ENCODE data around the gene TRPC4AP. TPM values are rescaled to one million over a fixed set of nuclear protein-coding genes. Genes with fewer than 3 reads are reported as not detected.

TRPC4AP gene
- total RNA-seq, 3 donors from 2014 or later, result 49.6 to 60.5 (median 53.8) TPM

GRCh38 chr20:34965051-34965450 lies 127.6 kb downstream of the TRPC4AP start:
- ATAC-seq (no peak), DNase-seq (no peak)
- Histone ChIP-seq H3K4me1 (ENCODE audit: low read depth) (peaks cover 5% of the 10 kb centered on the region), H3K4me3 (no peak overlapping the region), H3K36me3 (ENCODE audit: low read depth) (no peaks in the 10 kb centered on the region), H3K9me3 (no peaks in the 10 kb centered on the region)
- intact Hi-C loops (cut with DNase I, micrococcal nuclease), result no loop called here
- TF ChIP-seq CTCF (IDR thresholded peaks at IDR 0.05), result no peak

GRCh38 chr20:34964486-34964885 lies 128.1 kb downstream of the TRPC4AP start:
- no peak for TF ChIP-seq CTCF (IDR thresholded peaks at IDR 0.05)
- H3K4me1 ChIP-seq (ENCODE audit: low read depth), result peaks cover 10% of the 10 kb centered on the region
- intact Hi-C loops (cut with DNase I, micrococcal nuclease), result no loop called here
- no peaks in the 10 kb centered on the region for H3K36me3 ChIP-seq (ENCODE audit: low read depth)
- ATAC-seq (no peak), DNase-seq (no peak)
- H3K4me3 ChIP-seq, result no peak overlapping the region
- no peaks in the 10 kb centered on the region for H3K9me3 ChIP-seq

GRCh38 chr20:34956751-34957472 lies 135.7 kb downstream of the TRPC4AP start:
- TF ChIP-seq CTCF (IDR thresholded peaks at IDR 0.05), result no peak
- no peaks in the 10 kb centered on the region for H3K9me3 ChIP-seq
- intact Hi-C loops (cut with DNase I, micrococcal nuclease), result no loop called here
- H3K4me3 ChIP-seq, result no peak overlapping the region
- no peaks in the 10 kb centered on the region for H3K36me3 ChIP-seq (ENCODE audit: low read depth)
- H3K4me1 ChIP-seq (ENCODE audit: low read depth), result peaks cover 24% of the 10 kb centered on the region
- ATAC-seq, result no peak
- no peak for DNase-seq

DNA sequence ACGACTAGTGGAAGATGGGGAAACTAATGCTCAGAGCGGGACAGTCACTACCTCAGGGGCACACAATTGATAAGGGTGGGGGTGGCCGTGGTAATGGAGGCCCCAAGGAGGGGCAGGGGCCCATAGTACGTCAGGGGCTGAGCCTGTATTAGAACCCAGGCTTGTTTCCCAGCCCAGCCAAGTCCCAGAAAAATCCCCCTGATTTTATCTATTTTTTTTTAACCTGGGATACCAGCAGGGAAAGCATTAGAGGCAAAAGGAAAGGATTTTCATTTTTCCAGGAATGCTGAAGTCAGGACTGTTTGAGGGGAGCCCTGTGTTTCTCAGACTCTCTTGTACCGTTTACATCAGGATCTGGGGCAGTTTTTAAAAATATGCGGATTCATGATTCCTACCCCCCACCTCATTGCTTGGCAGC lies 136.6 kb downstream of the TRPC4AP start:
- ATAC-seq (no peak), DNase-seq (no peak)
- Histone ChIP-seq H3K4me3 (peak overlapping the region; percentile 37), H3K9me3 (no peaks in the 10 kb centered on the region), H3K4me1 (ENCODE audit: low read depth) (peaks cover 24% of the 10 kb centered on the region), H3K36me3 (ENCODE audit: low read depth) (no peaks in the 10 kb centered on the region)
- TF ChIP-seq CTCF (IDR thresholded peaks at IDR 0.05), result no peak
- intact Hi-C loops (cut with DNase I, micrococcal nuclease), result no loop called here

DNA sequence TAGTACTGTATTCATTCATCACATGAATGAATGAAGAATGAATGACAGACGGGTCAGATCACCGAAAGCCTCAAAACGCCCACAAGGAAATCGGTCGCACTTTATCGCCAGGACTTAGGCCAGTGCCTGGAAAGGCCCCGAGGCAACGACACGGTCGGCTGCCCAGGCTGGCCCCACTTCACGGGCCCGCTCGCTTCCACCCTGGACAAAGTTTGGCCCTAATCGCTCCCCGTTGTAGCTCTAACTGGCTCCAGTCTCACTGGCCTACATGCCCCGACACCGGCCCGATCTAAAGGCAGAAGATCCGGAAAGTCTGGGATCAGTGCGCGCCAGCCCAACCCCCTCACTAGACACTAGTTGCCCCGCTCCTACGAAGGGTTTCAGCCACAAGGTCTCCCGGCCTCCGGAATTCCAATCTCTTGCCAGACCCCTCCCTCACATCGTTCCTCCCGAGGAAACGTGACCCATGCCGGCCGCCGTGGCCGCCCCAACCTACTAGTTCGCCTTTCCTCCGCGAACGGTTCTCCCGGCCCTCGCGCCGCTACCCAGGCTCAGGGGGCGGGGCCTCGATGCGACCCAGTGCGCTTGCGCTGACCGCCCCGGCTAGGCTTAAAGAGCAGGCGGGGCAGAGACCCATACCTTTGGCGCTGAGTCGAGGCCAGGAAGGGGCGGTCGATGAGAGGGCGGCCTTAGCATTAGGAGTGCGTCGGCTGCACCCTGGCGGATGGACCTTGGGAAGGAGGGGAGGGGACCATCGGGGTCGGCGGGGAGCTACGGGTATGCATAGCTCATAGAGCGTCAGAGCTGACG lies 137.2 kb downstream of the TRPC4AP start, which contains the start of the genes GSS and MYH7B:
Gene GSS, minus strand, starts transcription at position 576 of the 810 bp plus-strand sequence. CDS start 3,954 bp downstream, outside the sequence.
Gene MYH7B, plus strand, starts transcription at position 638 of the 810 bp plus-strand sequence. CDS start 22,138 bp downstream, outside the sequence.
- peak; percentile 12 for TF ChIP-seq CTCF (IDR thresholded peaks at IDR 0.05)
- Histone ChIP-seq H3K4me1 (ENCODE audit: low read depth) (peaks cover 22% of the 10 kb centered on the region), H3K36me3 (ENCODE audit: low read depth) (no peaks in the 10 kb centered on the region), H3K9me3 (no peaks in the 10 kb centered on the region), H3K4me3 (peak within 1 kb of the TSS; percentile 37)
- peak; percentile 92 for ATAC-seq
- DNase-seq, result peak; percentile 97 to 100 (median 99)
- intact Hi-C loops (cut with DNase I, micrococcal nuclease), result loop anchor here in 1 of 2 donors (2.0 kb wide), 1 partner anchor 81 kb away; no protein-coding TSS in a partner anchor
